Liver (tissue), 9 donors: ENCODE data around the gene PON2. TPM values are rescaled to one million over a fixed set of nuclear protein-coding genes. Genes with fewer than 3 reads are reported as not detected.

Source experiments
- DNase-seq: peaks from one replicate; pipeline ENCODE4 v3.0.0-alpha.2; 2017; ENCODE audit warnings: low spot score
- H3K27ac ChIP-seq, 2 donors: one replicate each; pipeline ENCODE4 v1.7.0; 2013; ENCODE audit warnings: inconsistent platforms in 2 of 2, low read length in 2 of 2, control low read depth in 1 of 2, low read depth in 1 of 2, mild to moderate bottlenecking in 1 of 2
- H3K27me3 ChIP-seq, 4 donors: one replicate each; pipeline versions ENCODE4 v1.6.1 to v1.7.0; 2013; ENCODE audit warnings: low read length in 3 of 4, inconsistent platforms in 1 of 4, mild to moderate bottlenecking in 1 of 4, moderate library complexity in 1 of 4; ENCODE audit not compliant: control insufficient read depth in 4 of 4, insufficient read depth in 4 of 4
- H3K36me3 ChIP-seq, 4 donors: one replicate each; pipeline versions ENCODE4 v1.6.1 to v1.7.0; 2013; ENCODE audit warnings: low read length in 3 of 4, mild to moderate bottlenecking in 3 of 4, low read depth in 1 of 4, moderate library complexity in 1 of 4; ENCODE audit not compliant: control insufficient read depth in 4 of 4, insufficient read depth in 3 of 4
- H3K4me1 ChIP-seq, 4 donors: one replicate each; pipeline versions ENCODE4 v1.6.1 to v1.7.0; 2013; ENCODE audit warnings: low read length in 3 of 4, mild to moderate bottlenecking in 3 of 4, moderate library complexity in 1 of 4; ENCODE audit not compliant: control insufficient read depth in 4 of 4, insufficient read depth in 4 of 4
- H3K4me3 ChIP-seq, 3 donors: one replicate each; pipeline versions ENCODE4 v1.6.1 to v1.7.0; 2013; ENCODE audit warnings: low read length in 3 of 3, control low read depth in 1 of 3, low read depth in 1 of 3, mild to moderate bottlenecking in 1 of 3
- H3K9ac ChIP-seq, 2 donors: one replicate each; pipeline ENCODE4 v1.7.0; 2013; ENCODE audit warnings: low read length in 2 of 2, mild to moderate bottlenecking in 2 of 2, moderate library complexity in 2 of 2, control low read depth in 1 of 2, low read depth in 1 of 2
- H3K9me3 ChIP-seq, 4 donors: one replicate each; pipeline versions ENCODE4 v1.6.1 to v1.7.0; 2013; ENCODE audit warnings: low read length in 3 of 4; ENCODE audit not compliant: control insufficient read depth in 4 of 4
- ATF3 ChIP-seq: IDR thresholded peaks from 2 replicates; pipeline ENCODE4 v1.6.1; 2016; ENCODE audit warnings: antibody characterized with exemption
- CTCF ChIP-seq: fragments of 150-350 bp; IDR thresholded peaks from 2 replicates; pipeline ENCODE4 v1.5.1; 2017; ENCODE audit warnings: improper control_type of control experiment, low read depth, low read length; ENCODE audit not compliant: missing input control
- EGR1 ChIP-seq, 2 donors: IDR thresholded peaks; 2 replicates each; pipeline ENCODE4 v1.6.1; 2016 to 2018; ENCODE audit warnings: antibody characterized with exemption in 2 of 2, low read depth in 2 of 2
- FOXA1 ChIP-seq: IDR thresholded peaks from 2 replicates; pipeline ENCODE4 v1.6.1; 2016; ENCODE audit warnings: antibody characterized with exemption
- FOXA2 ChIP-seq: IDR thresholded peaks from 2 replicates; pipeline ENCODE4 v1.6.1; 2016; ENCODE audit warnings: antibody characterized with exemption
- HNF4A ChIP-seq, 2 donors: conservative IDR thresholded peaks; 2 replicates each; pipeline ENCODE4 v1.6.1; 2016; ENCODE audit warnings: antibody characterized with exemption in 2 of 2, mild to moderate bottlenecking in 2 of 2
- HNF4G ChIP-seq: IDR thresholded peaks from 2 replicates; pipeline ENCODE4 v1.6.1; 2016; ENCODE audit warnings: antibody characterized with exemption
- JUND ChIP-seq, 2 donors: IDR thresholded peaks; 2 replicates each; pipeline ENCODE4 v1.6.1; 2016; ENCODE audit warnings: antibody characterized with exemption in 2 of 2
- MAX ChIP-seq: IDR thresholded peaks from 2 replicates; pipeline ENCODE4 v1.6.1; 2016; ENCODE audit warnings: antibody characterized with exemption
- NR2F2 ChIP-seq: IDR thresholded peaks from 2 replicates; pipeline ENCODE4 v1.6.1; 2016; ENCODE audit warnings: antibody characterized with exemption
- RAD21 ChIP-seq, 2 donors: IDR thresholded peaks; 2 replicates each; pipeline ENCODE4 v1.6.1; 2016; ENCODE audit warnings: antibody characterized with exemption in 2 of 2, mild to moderate bottlenecking in 2 of 2
- REST ChIP-seq: IDR thresholded peaks from 2 replicates; pipeline ENCODE4 v1.6.1; 2016; ENCODE audit warnings: antibody characterized with exemption, mild to moderate bottlenecking
- RXRA ChIP-seq, 2 donors: IDR thresholded peaks; 2 replicates each; pipeline ENCODE4 v1.6.1; 2017 to 2018; ENCODE audit warnings: antibody characterized with exemption in 2 of 2, mild to moderate bottlenecking in 1 of 2
- SP1 ChIP-seq: IDR thresholded peaks from 2 replicates; pipeline ENCODE4 v1.6.1; 2018; ENCODE audit warnings: antibody characterized with exemption, mild to moderate bottlenecking
- TAF1 ChIP-seq: conservative IDR thresholded peaks from 2 replicates; pipeline ENCODE4 v1.6.1; 2016; ENCODE audit warnings: antibody characterized with exemption, mild to moderate bottlenecking
- YY1 ChIP-seq: IDR thresholded peaks from 2 replicates; pipeline ENCODE4 v1.6.1; 2016; ENCODE audit warnings: antibody characterized with exemption, mild to moderate bottlenecking
- ZBTB33 ChIP-seq: IDR thresholded peaks from 2 replicates; pipeline ENCODE4 v1.6.1; 2016; ENCODE audit warnings: antibody characterized with exemption
- WGBS: extraction: QIAGEN DNeasy Blood & Tissue Kit; methylation state at CpG from one replicate; pipeline ENCODE4 v1.1.7; 2013; 5-methylcytosine and 5-hydroxymethylcytosine counted together
- polyA plus RNA-seq, 2 donors: library from polyadenylated mRNA; stranded (reverse) in 1 of 2; unstranded in 1 of 2; fragments of 200-250 nt in 1 of 2; fragments of >200 nt in 1 of 2; fragmentation: Nextera tagmentation in 1 of 2; extraction: Ambion mirVana in 1 of 2; gene quantifications; one replicate each; pipeline versions ENCODE4 v1.2.1 to v1.2.3, GENCODE V29; 2013 to 2015
- total RNA-seq, 2 donors: library from RNA; depleted of rRNA; stranded (reverse); fragments of >200 nt; gene quantifications; one replicate each; pipeline ENCODE4 v1.2.3, GENCODE V29; 2014
- donor health status: healthy.
- donor health status: healthy.
- donor health status: healthy.
- donor health status: healthy.
- donor health status: healthy.

PON2 gene
- total and polyA plus RNA-seq, 4 donors = 99.1 to 276 (median 169) TPM

GRCh38 chr7:95473276-95473985 is 38.6 kb upstream of the PON2 start:
- no peaks in the 10 kb centered on the region for H3K9me3 ChIP-seq
- 95% methylated on average over 9 of the region's 9 CpGs for WGBS
- H3K4me1 ChIP-seq = peaks cover 3 to 16% (median 4%) of the 10 kb centered on the region in 4 donors
- no peak for TF ChIP-seq EGR1 (IDR thresholded peaks at IDR 0.05; ENCODE audit: low read depth in 2 of 2)
- TF ChIP-seq CTCF = no peak
- TF ChIP-seq HNF4G = no peak
- no peak for TF ChIP-seq NR2F2
- TF ChIP-seq YY1 = no peak
- no peak for TF ChIP-seq HNF4A (conservative IDR thresholded peaks at IDR 0.05)
- no peak for TF ChIP-seq FOXA2
- TF ChIP-seq MAX = no peak
- TF ChIP-seq JUND (IDR thresholded peaks at IDR 0.05) = no peak
- TF ChIP-seq ATF3 = no peak
- no peak for TF ChIP-seq RAD21 (IDR thresholded peaks at IDR 0.05)
- no peak for TF ChIP-seq ZBTB33
- TF ChIP-seq TAF1 = no peak
- H3K27ac ChIP-seq = no peak overlapping the region
- H3K4me3 ChIP-seq = no peak overlapping the region
- no peaks in the 10 kb centered on the region for H3K36me3 ChIP-seq
- H3K27me3 ChIP-seq = no peaks in the 10 kb centered on the region
- no peak for DNase-seq
- H3K9ac ChIP-seq = no peak overlapping the region

- H3K4me1 ChIP-seq = peaks cover 0 to 11% (median 2%) of the 10 kb centered on the region in 4 donors
- H3K4me3 ChIP-seq = no peak overlapping the region
- TF ChIP-seq SP1 = no peak
- no peak for TF ChIP-seq CTCF
- TF ChIP-seq REST = no peak
- TF ChIP-seq ZBTB33 = no peak
- no peak for TF ChIP-seq YY1
- TF ChIP-seq RXRA (IDR thresholded peaks at IDR 0.05) = no peak
- TF ChIP-seq EGR1 (IDR thresholded peaks at IDR 0.05; ENCODE audit: low read depth in 2 of 2) = no peak
- no peak for TF ChIP-seq JUND (IDR thresholded peaks at IDR 0.05)
- no peak for TF ChIP-seq MAX
- TF ChIP-seq NR2F2 = no peak
- TF ChIP-seq TAF1 = no peak
- TF ChIP-seq FOXA1 = no peak
- no peak for TF ChIP-seq ATF3
- no peak for TF ChIP-seq HNF4A (conservative IDR thresholded peaks at IDR 0.05)
- no peak for TF ChIP-seq RAD21 (IDR thresholded peaks at IDR 0.05)
- H3K9ac ChIP-seq = no peak overlapping the region
- no peak overlapping the region for H3K27ac ChIP-seq
- no peaks in the 10 kb centered on the region for H3K9me3 ChIP-seq
- H3K27me3 ChIP-seq = no peaks in the 10 kb centered on the region
- H3K36me3 ChIP-seq = no peaks in the 10 kb centered on the region
- WGBS = 75% methylated on average over 8 of the region's 8 CpGs
- no peak for DNase-seq
Observed at GRCh38 chr7:95472581-95473161, 37.8 kb upstream of the PON2 start.
